ENCODE results near the gene CMIP.

Gene CMIP

GRCh38 chr16:81585785-81586184, 141.2 kb downstream of the CMIP start:
- no peak for DNase-seq (ENCODE audit: low read depth in 2 of 2)

GRCh38 chr16:81586417-81586816, 141.8 kb downstream of the CMIP start:
- no peak for DNase-seq (ENCODE audit: low read depth in 2 of 2)

GRCh38 chr16:81586977-81587625, 142.5 kb downstream of the CMIP start:
- DNase-seq (ENCODE audit: low read depth in 2 of 2): no peak

- DNase-seq (ENCODE audit: low read depth in 2 of 2): no peak
Measured at GRCh38 chr16:81587626-81588160, 143.1 kb downstream of the CMIP start.

GRCh38 chr16:81588326-81589081, 143.9 kb downstream of the CMIP start:
- no peak for DNase-seq (ENCODE audit: low read depth in 2 of 2)

- DNase-seq (ENCODE audit: low read depth in 2 of 2): no peak
Measured at GRCh38 chr16:81589975-81590650, 145.5 kb downstream of the CMIP start.

GRCh38 chr16:81590714-81591544, 146.3 kb downstream of the CMIP start:
- no peak for DNase-seq (ENCODE audit: low read depth in 2 of 2)

- no peak for DNase-seq (ENCODE audit: low read depth in 2 of 2)
Measured at GRCh38 chr16:81591545-81591870, 146.9 kb downstream of the CMIP start.

- no peak for DNase-seq (ENCODE audit: low read depth in 2 of 2)
Measured at GRCh38 chr16:81592353-81592866, 147.8 kb downstream of the CMIP start.

GRCh38 chr16:81593481-81593880, 148.9 kb downstream of the CMIP start:
- DNase-seq (ENCODE audit: low read depth in 2 of 2): no peak

- DNase-seq (ENCODE audit: low read depth in 2 of 2): no peak
Measured at GRCh38 chr16:81595629-81596292, 151.2 kb downstream of the CMIP start.

- DNase-seq (ENCODE audit: low read depth in 2 of 2): no peak
Measured at GRCh38 chr16:81597079-81597658, 152.6 kb downstream of the CMIP start.

GRCh38 chr16:81598083-81598482, 153.5 kb downstream of the CMIP start:
- DNase-seq (ENCODE audit: low read depth in 2 of 2): no peak

- no peak for DNase-seq (ENCODE audit: low read depth in 2 of 2)
Measured at GRCh38 chr16:81599034-81599744, 154.6 kb downstream of the CMIP start.

- DNase-seq (ENCODE audit: low read depth in 2 of 2): no peak
Measured at GRCh38 chr16:81600275-81600674, 155.7 kb downstream of the CMIP start.

GRCh38 chr16:81601008-81601428, 156.4 kb downstream of the CMIP start:
- no peak for DNase-seq (ENCODE audit: low read depth in 2 of 2)

GRCh38 chr16:81601601-81602255, 157.1 kb downstream of the CMIP start:
- DNase-seq (ENCODE audit: low read depth in 2 of 2): no peak

GRCh38 chr16:81602256-81602776, 157.7 kb downstream of the CMIP start:
- DNase-seq (ENCODE audit: low read depth in 2 of 2): no peak

GRCh38 chr16:81602792-81603191, 158.2 kb downstream of the CMIP start:
- no peak for DNase-seq (ENCODE audit: low read depth in 2 of 2)

Measured in stimulated activated CD4-positive, alpha-beta T cell treated with anti-CD3 and anti-CD28 coated beads, Interleukin-1b, Interleukin-23, amount 100 ng/mL, for 1 hour (primary cell).